ENCODE results near the gene TGFBR3.

Gene TGFBR3

GRCh38 chr1:91818713-91818975 lies 67.3 kb downstream of the TGFBR3 start:
- H3K4me3 ChIP-seq (ENCODE audit: low read length), result no peak overlapping the region
- no peak overlapping the region for H3K9ac ChIP-seq (ENCODE audit: low read length)
- no peak overlapping the region for H2AFZ ChIP-seq (ENCODE audit: low read depth, low read length)
- H3K9me3 ChIP-seq (ENCODE audit: insufficient read depth, low read length), result no peaks in the 10 kb centered on the region
- no peak for TF ChIP-seq EZH2phosphoT487 (IDR thresholded peaks at IDR 0.05; ENCODE audit: low read depth)
- TF ChIP-seq, protein P1, sequence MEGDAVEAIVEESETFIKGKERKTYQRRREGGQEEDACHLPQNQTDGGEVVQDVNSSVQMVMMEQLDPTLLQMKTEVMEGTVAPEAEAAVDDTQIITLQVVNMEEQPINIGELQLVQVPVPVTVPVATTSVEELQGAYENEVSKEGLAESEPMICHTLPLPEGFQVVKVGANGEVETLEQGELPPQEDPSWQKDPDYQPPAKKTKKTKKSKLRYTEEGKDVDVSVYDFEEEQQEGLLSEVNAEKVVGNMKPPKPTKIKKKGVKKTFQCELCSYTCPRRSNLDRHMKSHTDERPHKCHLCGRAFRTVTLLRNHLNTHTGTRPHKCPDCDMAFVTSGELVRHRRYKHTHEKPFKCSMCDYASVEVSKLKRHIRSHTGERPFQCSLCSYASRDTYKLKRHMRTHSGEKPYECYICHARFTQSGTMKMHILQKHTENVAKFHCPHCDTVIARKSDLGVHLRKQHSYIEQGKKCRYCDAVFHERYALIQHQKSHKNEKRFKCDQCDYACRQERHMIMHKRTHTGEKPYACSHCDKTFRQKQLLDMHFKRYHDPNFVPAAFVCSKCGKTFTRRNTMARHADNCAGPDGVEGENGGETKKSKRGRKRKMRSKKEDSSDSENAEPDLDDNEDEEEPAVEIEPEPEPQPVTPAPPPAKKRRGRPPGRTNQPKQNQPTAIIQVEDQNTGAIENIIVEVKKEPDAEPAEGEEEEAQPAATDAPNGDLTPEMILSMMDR (IDR thresholded peaks at IDR 0.05; ENCODE audit: low read depth, low read length), result no peak
- H3K27ac ChIP-seq (ENCODE audit: low read length), result no peak overlapping the region
- H3K4me1 ChIP-seq (ENCODE audit: low read length), result no peaks in the 10 kb centered on the region
- no peaks in the 10 kb centered on the region for H3K27me3 ChIP-seq (ENCODE audit: low read depth, low read length)
- no peaks in the 10 kb centered on the region for H3K79me2 ChIP-seq (ENCODE audit: low read length)
- no peak overlapping the region for H3K4me2 ChIP-seq (ENCODE audit: low read length)
- no peaks in the 10 kb centered on the region for H3K36me3 ChIP-seq (replicated peaks; ENCODE audit: low read depth, low read length)
- no peaks in the 10 kb centered on the region for H4K20me1 ChIP-seq (ENCODE audit: insufficient read depth, low read length)

DNA sequence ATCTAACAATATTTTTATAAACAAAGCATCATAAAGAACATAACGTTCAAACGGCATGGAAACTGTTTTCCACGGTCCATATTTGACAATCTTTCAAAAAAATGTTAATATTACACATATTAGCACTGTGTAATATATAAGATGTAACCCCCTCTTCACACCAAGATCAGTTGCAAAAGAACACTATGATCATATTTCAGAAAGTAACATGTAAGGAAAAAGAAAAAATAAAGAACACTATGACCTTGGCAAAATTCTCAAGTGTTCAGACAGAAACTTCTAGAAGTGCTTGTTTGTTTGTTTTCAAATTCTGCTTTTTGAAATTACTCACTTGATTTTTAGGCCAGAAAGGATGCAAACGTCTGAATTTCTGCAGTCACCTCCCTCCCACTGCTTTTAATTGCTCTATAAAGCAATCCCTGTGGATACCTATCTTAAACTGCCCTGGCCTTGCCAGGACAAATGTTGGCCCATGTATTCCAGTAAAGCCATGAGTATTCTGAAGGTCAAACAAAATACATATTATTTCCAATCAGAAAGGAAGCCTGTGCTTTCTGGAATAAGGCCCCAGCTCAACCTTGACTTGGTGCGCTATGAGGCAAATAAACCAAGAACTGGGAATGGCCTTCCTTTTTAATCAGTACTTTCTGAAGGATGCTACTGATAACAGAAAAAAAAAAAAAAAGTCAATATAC lies 68.6 kb downstream of the TGFBR3 start:
- H2AFZ ChIP-seq (ENCODE audit: low read depth, low read length), result no peak overlapping the region
- TF ChIP-seq, protein P1 (IDR thresholded peaks at IDR 0.05; ENCODE audit: low read depth, low read length), result no peak
- TF ChIP-seq EZH2phosphoT487 (IDR thresholded peaks at IDR 0.05; ENCODE audit: low read depth), result no peak
- no peak overlapping the region for H3K4me2 ChIP-seq (ENCODE audit: low read length)
- no peaks in the 10 kb centered on the region for H3K27me3 ChIP-seq (ENCODE audit: low read depth, low read length)
- no peaks in the 10 kb centered on the region for H3K9me3 ChIP-seq (ENCODE audit: insufficient read depth, low read length)
- H4K20me1 ChIP-seq (ENCODE audit: insufficient read depth, low read length), result no peaks in the 10 kb centered on the region
- H3K36me3 ChIP-seq (replicated peaks; ENCODE audit: low read depth, low read length), result no peaks in the 10 kb centered on the region
- no peak overlapping the region for H3K27ac ChIP-seq (ENCODE audit: low read length)
- H3K4me1 ChIP-seq (ENCODE audit: low read length), result no peaks in the 10 kb centered on the region
- no peak overlapping the region for H3K9ac ChIP-seq (ENCODE audit: low read length)
- no peaks in the 10 kb centered on the region for H3K79me2 ChIP-seq (ENCODE audit: low read length)
- H3K4me3 ChIP-seq (ENCODE audit: low read length), result no peak overlapping the region

- TF ChIP-seq EZH2phosphoT487 (IDR thresholded peaks at IDR 0.05; ENCODE audit: low read depth), result no peak
- TF ChIP-seq, protein P1 (IDR thresholded peaks at IDR 0.05; ENCODE audit: low read depth, low read length), result no peak
- Histone ChIP-seq H2AFZ (ENCODE audit: low read depth, low read length) (no peak overlapping the region), H3K9me3 (ENCODE audit: insufficient read depth, low read length) (no peaks in the 10 kb centered on the region), H3K27ac (ENCODE audit: low read length) (no peak overlapping the region), H3K4me3 (ENCODE audit: low read length) (no peak overlapping the region), H3K27me3 (ENCODE audit: low read depth, low read length) (no peaks in the 10 kb centered on the region), H4K20me1 (ENCODE audit: insufficient read depth, low read length) (no peaks in the 10 kb centered on the region), H3K9ac (ENCODE audit: low read length) (no peak overlapping the region), H3K4me2 (ENCODE audit: low read length) (no peak overlapping the region), H3K36me3 (replicated peaks; ENCODE audit: low read depth, low read length) (no peaks in the 10 kb centered on the region), H3K4me1 (ENCODE audit: low read length) (no peaks in the 10 kb centered on the region), H3K79me2 (ENCODE audit: low read length) (no peaks in the 10 kb centered on the region)
Measured at GRCh38 chr1:91816031-91816430, 69.9 kb downstream of the TGFBR3 start.

DNA sequence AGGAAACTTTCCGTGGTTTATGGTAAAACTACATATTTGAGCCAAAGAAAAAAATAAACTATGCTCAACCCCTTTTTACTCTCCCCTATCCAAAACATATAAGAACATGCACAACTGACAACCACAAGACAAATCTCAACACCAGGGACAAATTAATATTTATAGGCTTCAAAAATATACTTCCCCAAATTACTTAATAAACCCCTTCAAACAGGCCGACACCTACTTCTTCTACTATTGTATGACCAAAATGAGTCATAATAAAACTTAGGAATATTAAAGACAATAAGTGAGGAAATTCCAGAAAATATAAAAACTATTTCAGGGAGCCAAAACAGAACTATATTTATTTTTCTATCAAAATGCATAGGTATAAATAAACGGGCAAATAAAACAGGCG lies 71.5 kb downstream of the TGFBR3 start:
- Histone ChIP-seq H3K9ac (ENCODE audit: low read length) (no peak overlapping the region), H3K27ac (ENCODE audit: low read length) (no peak overlapping the region), H3K4me1 (ENCODE audit: low read length) (peaks cover 3% of the 10 kb centered on the region)

More for the DNA sequence above, 71.5 kb downstream of the TGFBR3 start:
- Histone ChIP-seq H2AFZ (ENCODE audit: low read depth, low read length) (no peak overlapping the region), H3K9me3 (ENCODE audit: insufficient read depth, low read length) (no peaks in the 10 kb centered on the region), H3K79me2 (ENCODE audit: low read length) (no peaks in the 10 kb centered on the region), H3K4me2 (ENCODE audit: low read length) (no peak overlapping the region), H4K20me1 (ENCODE audit: insufficient read depth, low read length) (no peaks in the 10 kb centered on the region), H3K36me3 (replicated peaks; ENCODE audit: low read depth, low read length) (no peaks in the 10 kb centered on the region), H3K4me3 (ENCODE audit: low read length) (no peak overlapping the region), H3K27me3 (ENCODE audit: low read depth, low read length) (no peaks in the 10 kb centered on the region)
- TF ChIP-seq, protein P1 (IDR thresholded peaks at IDR 0.05; ENCODE audit: low read depth, low read length), result no peak
- TF ChIP-seq EZH2phosphoT487 (IDR thresholded peaks at IDR 0.05; ENCODE audit: low read depth), result no peak

Measured in OCI-LY3 (cell line).